SK-N-MC (cell line): ENCODE data around the gene CTNNA3.

ENCODE experiments used
- FOXP2 ChIP-seq: optimal IDR thresholded peaks from 2 replicates; pipeline ENCODE3; 2011; ENCODE audit warnings: mild to moderate bottlenecking, moderate library complexity; ENCODE audit not compliant: insufficient read depth; ENCODE audit errors: extremely low read length, control extremely low read depth
- POLR2AphosphoS5 ChIP-seq: IDR thresholded peaks from 2 replicates; pipeline ENCODE4 v1.6.1; 2012; ENCODE audit warnings: mild to moderate bottlenecking, low read depth, low read length, borderline replicate concordance

DNA sequence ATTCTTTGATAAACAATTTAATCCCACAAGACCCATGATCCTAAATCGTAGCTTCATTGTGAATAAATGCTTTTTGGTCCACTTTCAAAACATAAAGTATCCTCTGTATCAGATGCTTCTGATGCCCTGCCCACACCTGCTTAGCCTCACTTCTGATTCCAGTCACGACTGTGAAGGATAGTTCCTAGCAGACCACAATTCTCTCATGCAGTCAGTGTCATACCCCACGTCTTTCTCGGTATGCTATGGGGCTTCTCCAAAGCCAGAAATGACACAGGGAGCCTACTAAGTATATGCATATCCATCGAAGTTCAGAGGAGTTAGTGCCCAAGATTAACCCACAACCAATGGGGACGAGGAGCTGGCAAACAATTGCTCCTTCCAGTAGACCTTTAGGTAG is 27.6 kb upstream of the CTNNA3 start:
- TF ChIP-seq POLR2AphosphoS5, result no peak
- no peak for TF ChIP-seq FOXP2
